ENCODE measurements around the gene KRTAP1-3.
"Not testable (repeated sequence)": the region's sequence is repeated elsewhere in the genome, so short reads cannot be mapped to it uniquely, and the experiment has no call there.

Gene KRTAP1-3

GRCh38 chr17:41058741-41059140 is 24.1 kb upstream of the KRTAP1-3 start:
- no peak overlapping the region for H3K27ac ChIP-seq
- ChIA-PET POLR2A (ENCODE audit: low non-redundant PET) (interaction anchor here (0.6 kb wide), 1 partner anchor 445 kb away, joined by 5 read pairs; no protein-coding TSS in a partner anchor), CTCF (interaction anchor here (1.3 kb wide), 1 partner anchor 39 kb away, joined by 3 read pairs; no protein-coding TSS in a partner anchor)
- DNase-seq (ENCODE audit: low spot score), result no peak
- no peak for TF ChIP-seq CTCF (conservative IDR thresholded peaks at IDR 0.05; ENCODE audit: low read depth)

- ChIA-PET CTCF (interaction anchor here (0.6 to 1.3 kb wide), 2 partner anchors 38 to 168 kb away, joined by 3 to 4 read pairs; no protein-coding TSS in a partner anchor), POLR2A (ENCODE audit: low non-redundant PET) (no interaction called here)
- no peak for DNase-seq (ENCODE audit: low spot score)
- no peak for TF ChIP-seq CTCF (conservative IDR thresholded peaks at IDR 0.05; ENCODE audit: low read depth)
- no peak overlapping the region for H3K27ac ChIP-seq
Measured at GRCh38 chr17:41057547-41057946, 22.9 kb upstream of the KRTAP1-3 start.

- DNase-seq (ENCODE audit: low spot score); POLR2A ChIA-PET (ENCODE audit: low non-redundant PET); CTCF ChIA-PET: not testable (repeated sequence)
Measured at GRCh38 chr17:41055130-41055529, 20.5 kb upstream of the KRTAP1-3 start, which contains the start of gene KRTAP2-2. TSS of gene KRTAP2-2 (minus strand) at chr17:41055230. CDS start at chr17:41055211, 19 bp downstream.

GRCh38 chr17:41054556-41054955 is 19.9 kb upstream of the KRTAP1-3 start:
- CTCF ChIA-PET; POLR2A ChIA-PET (ENCODE audit: low non-redundant PET); H3K27ac ChIP-seq; DNase-seq (ENCODE audit: low spot score): not testable (repeated sequence)

More at GRCh38 chr17:41055130-41055529, 20.5 kb upstream of the KRTAP1-3 start, which contains the start of gene KRTAP2-2:
- H3K27ac ChIP-seq, result not testable (repeated sequence)

GRCh38 chr17:41054025-41054424 is 19.4 kb upstream of the KRTAP1-3 start:
- DNase-seq (ENCODE audit: low spot score), result no peak
- ChIA-PET POLR2A (ENCODE audit: low non-redundant PET) (no interaction called here), CTCF (interaction anchor here (0.6 kb wide), 1 partner anchor 25 kb away, joined by 3 read pairs; no protein-coding TSS in a partner anchor)
- H3K27ac ChIP-seq, result no peak overlapping the region
- no peak for TF ChIP-seq CTCF (conservative IDR thresholded peaks at IDR 0.05; ENCODE audit: low read depth)

GRCh38 chr17:41052566-41052965 is 17.9 kb upstream of the KRTAP1-3 start:
- H3K27ac ChIP-seq, result no peak overlapping the region

GRCh38 chr17:41049110-41049509 is 14.4 kb upstream of the KRTAP1-3 start:
- TF ChIP-seq CTCF (conservative IDR thresholded peaks at IDR 0.05; ENCODE audit: low read depth), result no peak
- ChIA-PET CTCF (no interaction called here), POLR2A (ENCODE audit: low non-redundant PET) (no interaction called here)
- DNase-seq (ENCODE audit: low spot score), result no peak
- no peak overlapping the region for H3K27ac ChIP-seq

More at GRCh38 chr17:41052566-41052965, 17.9 kb upstream of the KRTAP1-3 start:
- CTCF ChIA-PET, result interaction anchor here (0.7 kb wide), 1 partner anchor 33 kb away, joined by 3 read pairs; no protein-coding TSS in a partner anchor
- TF ChIP-seq CTCF (conservative IDR thresholded peaks at IDR 0.05; ENCODE audit: low read depth), result no peak
- no peak for DNase-seq (ENCODE audit: low spot score)
- POLR2A ChIA-PET (ENCODE audit: low non-redundant PET), result no interaction called here
